Measurements from ENCODE around the gene CDK14.
"Not testable (repeated sequence)": the region's sequence is repeated elsewhere in the genome, so short reads cannot be mapped to it uniquely, and the experiment has no call there.

CDK14 gene

GRCh38 chr7:90756366-90756765, 160.2 kb downstream of the CDK14 start:
- Histone ChIP-seq H3K4me3 (ENCODE audit: low read depth, low read length) (no peak overlapping the region), H3K27ac (ENCODE audit: low read depth, low read length) (no peak overlapping the region), H3K36me3 (ENCODE audit: control insufficient read depth, insufficient read depth, low read length) (no peaks in the 10 kb centered on the region), H3K4me1 (ENCODE audit: control insufficient read depth, insufficient read depth, low read length) (peaks cover 3% of the 10 kb centered on the region; the same call in 1 of the 2 replicates), H3K9me3 (ENCODE audit: control insufficient read depth, insufficient read depth, low read length) (no peaks in the 10 kb centered on the region), H3K27me3 (ENCODE audit: control insufficient read depth, insufficient read depth, low read length) (no peaks in the 10 kb centered on the region), H3K9ac (ENCODE audit: low read depth, low read length) (no peak overlapping the region)

- H3K36me3 ChIP-seq (ENCODE audit: control insufficient read depth, insufficient read depth, low read length); H3K9me3 ChIP-seq (ENCODE audit: control insufficient read depth, insufficient read depth, low read length); H3K27ac ChIP-seq (ENCODE audit: low read depth, low read length); H3K4me3 ChIP-seq (ENCODE audit: low read depth, low read length); H3K4me1 ChIP-seq (ENCODE audit: control insufficient read depth, insufficient read depth, low read length); H3K27me3 ChIP-seq (ENCODE audit: control insufficient read depth, insufficient read depth, low read length); H3K9ac ChIP-seq (ENCODE audit: low read depth, low read length): not testable (repeated sequence)
Observed at GRCh38 chr7:90757565-90757950, 161.4 kb downstream of the CDK14 start.

GRCh38 chr7:90758933-90759562, 162.9 kb downstream of the CDK14 start:
- H3K27me3 ChIP-seq (ENCODE audit: control insufficient read depth, insufficient read depth, low read length) = no peaks in the 10 kb centered on the region
- H3K9ac ChIP-seq (ENCODE audit: low read depth, low read length) = no peak overlapping the region
- no peaks in the 10 kb centered on the region for H3K36me3 ChIP-seq (ENCODE audit: control insufficient read depth, insufficient read depth, low read length)
- no peak overlapping the region for H3K4me3 ChIP-seq (ENCODE audit: low read depth, low read length)
- peaks cover 5% of the 10 kb centered on the region for H3K4me1 ChIP-seq (ENCODE audit: control insufficient read depth, insufficient read depth, low read length)
- H3K9me3 ChIP-seq (ENCODE audit: control insufficient read depth, insufficient read depth, low read length) = no peaks in the 10 kb centered on the region
- no peak overlapping the region for H3K27ac ChIP-seq (ENCODE audit: low read depth, low read length)

GRCh38 chr7:90759710-90760109, 163.6 kb downstream of the CDK14 start:
- H3K4me1 ChIP-seq (ENCODE audit: control insufficient read depth, insufficient read depth, low read length) = peaks cover 11% of the 10 kb centered on the region
- H3K9ac ChIP-seq (ENCODE audit: low read depth, low read length) = no peak overlapping the region
- no peak overlapping the region for H3K27ac ChIP-seq (ENCODE audit: low read depth, low read length)
- no peaks in the 10 kb centered on the region for H3K36me3 ChIP-seq (ENCODE audit: control insufficient read depth, insufficient read depth, low read length)
- no peaks in the 10 kb centered on the region for H3K9me3 ChIP-seq (ENCODE audit: control insufficient read depth, insufficient read depth, low read length)
- H3K4me3 ChIP-seq (ENCODE audit: low read depth, low read length) = no peak overlapping the region
- no peaks in the 10 kb centered on the region for H3K27me3 ChIP-seq (ENCODE audit: control insufficient read depth, insufficient read depth, low read length)

GRCh38 chr7:90760892-90761291, 164.8 kb downstream of the CDK14 start:
- Histone ChIP-seq H3K27me3 (ENCODE audit: control insufficient read depth, insufficient read depth, low read length) (no peaks in the 10 kb centered on the region), H3K4me3 (ENCODE audit: low read depth, low read length) (no peak overlapping the region), H3K9ac (ENCODE audit: low read depth, low read length) (no peak overlapping the region), H3K36me3 (ENCODE audit: control insufficient read depth, insufficient read depth, low read length) (no peaks in the 10 kb centered on the region), H3K4me1 (ENCODE audit: control insufficient read depth, insufficient read depth, low read length) (peaks cover 23% of the 10 kb centered on the region), H3K27ac (ENCODE audit: low read depth, low read length) (no peak overlapping the region), H3K9me3 (ENCODE audit: control insufficient read depth, insufficient read depth, low read length) (no peaks in the 10 kb centered on the region)

GRCh38 chr7:90761584-90761983, 165.5 kb downstream of the CDK14 start:
- Histone ChIP-seq H3K9me3 (ENCODE audit: control insufficient read depth, insufficient read depth, low read length) (no peaks in the 10 kb centered on the region), H3K4me3 (ENCODE audit: low read depth, low read length) (no peak overlapping the region), H3K4me1 (ENCODE audit: control insufficient read depth, insufficient read depth, low read length) (peaks cover 25% of the 10 kb centered on the region), H3K36me3 (ENCODE audit: control insufficient read depth, insufficient read depth, low read length) (no peaks in the 10 kb centered on the region), H3K27me3 (ENCODE audit: control insufficient read depth, insufficient read depth, low read length) (no peaks in the 10 kb centered on the region), H3K9ac (ENCODE audit: low read depth, low read length) (no peak overlapping the region), H3K27ac (ENCODE audit: low read depth, low read length) (no peak overlapping the region)

GRCh38 chr7:90763108-90763507, 167.0 kb downstream of the CDK14 start:
- Histone ChIP-seq H3K9ac (ENCODE audit: low read depth, low read length) (no peak overlapping the region), H3K9me3 (ENCODE audit: control insufficient read depth, insufficient read depth, low read length) (no peaks in the 10 kb centered on the region), H3K36me3 (ENCODE audit: control insufficient read depth, insufficient read depth, low read length) (no peaks in the 10 kb centered on the region), H3K4me3 (ENCODE audit: low read depth, low read length) (no peak overlapping the region), H3K27me3 (ENCODE audit: control insufficient read depth, insufficient read depth, low read length) (no peaks in the 10 kb centered on the region), H3K4me1 (ENCODE audit: control insufficient read depth, insufficient read depth, low read length) (peaks cover 22% of the 10 kb centered on the region), H3K27ac (ENCODE audit: low read depth, low read length) (no peak overlapping the region)

- no peak overlapping the region for H3K9ac ChIP-seq (ENCODE audit: low read depth, low read length)
- H3K27ac ChIP-seq (ENCODE audit: low read depth, low read length) = peak overlapping the region; percentile 81
- H3K9me3 ChIP-seq (ENCODE audit: control insufficient read depth, insufficient read depth, low read length) = no peaks in the 10 kb centered on the region
- no peaks in the 10 kb centered on the region for H3K36me3 ChIP-seq (ENCODE audit: control insufficient read depth, insufficient read depth, low read length)
- H3K27me3 ChIP-seq (ENCODE audit: control insufficient read depth, insufficient read depth, low read length) = no peaks in the 10 kb centered on the region
- H3K4me1 ChIP-seq (ENCODE audit: control insufficient read depth, insufficient read depth, low read length) = peaks cover 22% of the 10 kb centered on the region
- no peak overlapping the region for H3K4me3 ChIP-seq (ENCODE audit: low read depth, low read length)
Observed at GRCh38 chr7:90764848-90765570, 168.9 kb downstream of the CDK14 start.

GRCh38 chr7:90766814-90767564, 170.9 kb downstream of the CDK14 start:
- H3K4me3 ChIP-seq (ENCODE audit: low read depth, low read length) = no peak overlapping the region
- H3K9me3 ChIP-seq (ENCODE audit: control insufficient read depth, insufficient read depth, low read length) = peaks cover 3% of the 10 kb centered on the region; the same call in 1 of the 2 replicates
- no peaks in the 10 kb centered on the region for H3K27me3 ChIP-seq (ENCODE audit: control insufficient read depth, insufficient read depth, low read length)
- no peak overlapping the region for H3K9ac ChIP-seq (ENCODE audit: low read depth, low read length)
- no peaks in the 10 kb centered on the region for H3K36me3 ChIP-seq (ENCODE audit: control insufficient read depth, insufficient read depth, low read length)
- no peak overlapping the region for H3K27ac ChIP-seq (ENCODE audit: low read depth, low read length)
- H3K4me1 ChIP-seq (ENCODE audit: control insufficient read depth, insufficient read depth, low read length) = peaks cover 22% of the 10 kb centered on the region

- Histone ChIP-seq H3K36me3 (ENCODE audit: control insufficient read depth, insufficient read depth, low read length) (no peaks in the 10 kb centered on the region), H3K4me3 (ENCODE audit: low read depth, low read length) (no peak overlapping the region), H3K4me1 (ENCODE audit: control insufficient read depth, insufficient read depth, low read length) (peaks cover 22% of the 10 kb centered on the region), H3K9ac (ENCODE audit: low read depth, low read length) (no peak overlapping the region), H3K27me3 (ENCODE audit: control insufficient read depth, insufficient read depth, low read length) (no peaks in the 10 kb centered on the region), H3K9me3 (ENCODE audit: control insufficient read depth, insufficient read depth, low read length) (peaks cover 3% of the 10 kb centered on the region; the same call in 1 of the 2 replicates), H3K27ac (ENCODE audit: low read depth, low read length) (no peak overlapping the region)
Observed at GRCh38 chr7:90768301-90768700, 172.2 kb downstream of the CDK14 start.

- Histone ChIP-seq H3K4me3 (ENCODE audit: low read depth, low read length) (no peak overlapping the region), H3K9me3 (ENCODE audit: control insufficient read depth, insufficient read depth, low read length) (peaks cover 3% of the 10 kb centered on the region; the same call in 1 of the 2 replicates), H3K36me3 (ENCODE audit: control insufficient read depth, insufficient read depth, low read length) (no peaks in the 10 kb centered on the region), H3K9ac (ENCODE audit: low read depth, low read length) (no peak overlapping the region), H3K4me1 (ENCODE audit: control insufficient read depth, insufficient read depth, low read length) (peaks cover 20% of the 10 kb centered on the region), H3K27me3 (ENCODE audit: control insufficient read depth, insufficient read depth, low read length) (no peaks in the 10 kb centered on the region), H3K27ac (ENCODE audit: low read depth, low read length) (no peak overlapping the region)
Observed at GRCh38 chr7:90769036-90769435, 172.9 kb downstream of the CDK14 start.

Measured in HUES48 (cell line).